H9 (cell line): Measurements from ENCODE around the gene RS1. TPM values are rescaled to one million over a fixed set of nuclear protein-coding genes. Genes with fewer than 3 reads are reported as not detected.
A peak's percentile ranks its signal among the peaks of the same experiment; 100 is the strongest.

Source experiments
- DNase-seq: peaks from one replicate; pipeline ENCODE4 v3.0.0-alpha.2; 2017
- H2AFZ ChIP-seq: one replicate; pipeline ENCODE4 v1.6.1; 2013; ENCODE audit warnings: mild to moderate bottlenecking, low read length, control low read depth, moderate library complexity
- H2AK5ac ChIP-seq: 2 replicates; pipeline ENCODE4 v1.6.1; 2013; ENCODE audit warnings: low read length, control low read depth, mixed read lengths; ENCODE audit not compliant: insufficient read length
- H2BK120ac ChIP-seq: one replicate; pipeline ENCODE4 v1.6.1; 2013; ENCODE audit warnings: low read depth, mild to moderate bottlenecking, low read length, control low read depth, inconsistent platforms; ENCODE audit not compliant: poor library complexity, severe bottlenecking
- H2BK12ac ChIP-seq: 2 replicates; pipeline ENCODE4 v1.6.1; 2013; ENCODE audit warnings: low read length, control low read depth, mixed read lengths, low read depth; ENCODE audit not compliant: insufficient read length
- H2BK15ac ChIP-seq: 2 replicates; pipeline ENCODE4 v1.6.1; 2013; ENCODE audit warnings: low read depth, low read length, control low read depth
- H2BK20ac ChIP-seq: one replicate; pipeline ENCODE4 v1.6.1; 2013; ENCODE audit warnings: low read depth, mild to moderate bottlenecking, low read length, control low read depth, inconsistent platforms; ENCODE audit not compliant: poor library complexity, severe bottlenecking
- H2BK5ac ChIP-seq: 2 replicates; pipeline ENCODE4 v1.6.1; 2013; ENCODE audit warnings: low read length, control low read depth, mixed read lengths; ENCODE audit not compliant: insufficient read length
- H3K14ac ChIP-seq: 2 replicates; pipeline ENCODE4 v1.6.1; 2013; ENCODE audit warnings: low read length, control low read depth; ENCODE audit not compliant: insufficient read depth
- H3K18ac ChIP-seq: 2 replicates; pipeline ENCODE4 v1.6.1; 2013; ENCODE audit warnings: low read depth, mild to moderate bottlenecking, mixed read lengths, low read length, control low read depth; ENCODE audit not compliant: insufficient read length
- H3K23ac ChIP-seq: 2 replicates; pipeline ENCODE4 v1.6.1; 2013; ENCODE audit warnings: low read length, control low read depth, mixed read lengths, low read depth; ENCODE audit not compliant: insufficient read length
- H3K23me2 ChIP-seq: 2 replicates; pipeline ENCODE4 v1.6.1; 2013; ENCODE audit warnings: low read depth, mild to moderate bottlenecking, mixed read lengths, low read length, control low read depth; ENCODE audit not compliant: insufficient read length, poor library complexity, severe bottlenecking
- H3K27ac ChIP-seq: 2 replicates; pipeline ENCODE4 v1.5.1; 2013; ENCODE audit warnings: low read length, control low read depth, mixed read lengths, low read depth; ENCODE audit not compliant: insufficient read length
- H3K27me3 ChIP-seq: 2 replicates; pipeline ENCODE4 v1.6.1; 2013; ENCODE audit warnings: low read length, control low read depth, inconsistent platforms; ENCODE audit not compliant: insufficient read depth
- H3K4ac ChIP-seq: 2 replicates; pipeline ENCODE4 v1.6.1; 2013; ENCODE audit warnings: low read depth, mild to moderate bottlenecking, control low read depth, inconsistent platforms, low read length, moderate library complexity
- H3K4me1 ChIP-seq: 2 replicates; pipeline ENCODE4 v1.6.1; 2013; ENCODE audit warnings: low read length, control low read depth, inconsistent platforms; ENCODE audit not compliant: insufficient read depth
- H3K4me2 ChIP-seq: 2 replicates; pipeline ENCODE4 v1.6.1; 2013; ENCODE audit warnings: low read length, control low read depth, mixed read lengths; ENCODE audit not compliant: insufficient read length, insufficient read depth
- H3K56ac ChIP-seq: 2 replicates; pipeline ENCODE4 v1.6.1; 2013; ENCODE audit warnings: low read depth, mild to moderate bottlenecking, mixed read lengths, low read length, control low read depth; ENCODE audit not compliant: insufficient read length
- H3K79me1 ChIP-seq: 2 replicates; pipeline ENCODE4 v1.6.1; 2013; ENCODE audit warnings: low read depth, mild to moderate bottlenecking, moderate library complexity, low read length, control low read depth, inconsistent platforms; ENCODE audit not compliant: insufficient read depth, poor library complexity, severe bottlenecking
- H3K79me2 ChIP-seq: 2 replicates; pipeline ENCODE4 v1.6.1; 2013; ENCODE audit warnings: low read length, control low read depth, inconsistent platforms; ENCODE audit not compliant: insufficient read depth
- H3K9ac ChIP-seq: 2 replicates; pipeline ENCODE4 v1.6.1; 2013; ENCODE audit warnings: low read length, control low read depth, mixed read lengths; ENCODE audit not compliant: insufficient read length; ENCODE audit errors: extremely low read depth
- H3K9me3 ChIP-seq: one replicate; pipeline ENCODE4 v1.6.1; 2013; ENCODE audit warnings: low read depth, low read length, inconsistent platforms; ENCODE audit not compliant: control insufficient read depth
- H3T11ph ChIP-seq: one replicate; pipeline ENCODE4 v1.6.1; 2013; ENCODE audit warnings: mild to moderate bottlenecking, low read length, control low read depth, inconsistent platforms
- H4K20me1 ChIP-seq: one replicate; pipeline ENCODE4 v1.6.1; 2013; ENCODE audit not compliant: control insufficient read depth, insufficient read length, insufficient read depth
- H4K5ac ChIP-seq: 2 replicates; pipeline ENCODE4 v1.6.1; 2013; ENCODE audit warnings: low read depth, mild to moderate bottlenecking, mixed read lengths, low read length, control low read depth; ENCODE audit not compliant: insufficient read length
- H4K8ac ChIP-seq: replicated peaks from 2 replicates; pipeline ENCODE4 v1.6.1; 2013; ENCODE audit warnings: low read length, control low read depth, mixed read lengths, low read depth; ENCODE audit not compliant: insufficient read length
- H4K91ac ChIP-seq: 2 replicates; pipeline ENCODE4 v1.6.1; 2013; ENCODE audit warnings: low read depth, mild to moderate bottlenecking, moderate library complexity, mixed read lengths, low read length, control low read depth; ENCODE audit not compliant: insufficient read length
- H3K27ac Mint-ChIP-seq, 3 experiments: 2 replicates in 2 of 3; 3 replicates in 1 of 3; pipeline ENCODE4 v1.8.0; 2020 to 2021; ENCODE audit warnings: mixed read lengths in 3 of 3, mild to moderate bottlenecking in 1 of 3, moderate library complexity in 1 of 3
- H3K27me3 Mint-ChIP-seq: 2 replicates; pipeline ENCODE4 v1.8.0; 2021; ENCODE audit warnings: low read depth, mild to moderate bottlenecking, moderate library complexity, mixed read lengths
- H3K36me3 Mint-ChIP-seq, 3 experiments: 2 replicates in 2 of 3; 3 replicates in 1 of 3; pipeline ENCODE4 v1.8.0; 2020 to 2021; ENCODE audit warnings: low read depth in 3 of 3, mixed read lengths in 3 of 3; ENCODE audit not compliant: insufficient read depth in 1 of 3
- H3K4me1 Mint-ChIP-seq, 2 experiments: 2 replicates each; pipeline ENCODE4 v1.8.0; 2020; ENCODE audit warnings: mixed read lengths in 2 of 2
- H3K4me3 Mint-ChIP-seq, 2 experiments: 2 replicates in 1 of 2; 3 replicates in 1 of 2; pipeline ENCODE4 v1.8.0; 2020 to 2021; ENCODE audit warnings: mild to moderate bottlenecking in 2 of 2, mixed read lengths in 2 of 2, moderate library complexity in 1 of 2
- H3K9me3 Mint-ChIP-seq, 2 experiments: 2 replicates in 1 of 2; 3 replicates in 1 of 2; pipeline ENCODE4 v1.8.0; 2020; ENCODE audit warnings: mild to moderate bottlenecking in 2 of 2, mixed read lengths in 2 of 2, moderate library complexity in 1 of 2
- WGBS: extraction: QIAGEN DNeasy Blood & Tissue Kit; methylation state at CpG from one replicate; pipeline ENCODE4 v1.1.7; 2013; ENCODE audit warnings: missing lambda C conversion rate, low lambda C conversion rate, mixed read lengths; ENCODE audit not compliant: insufficient read length; ENCODE audit errors: extremely low coverage; 5-methylcytosine and 5-hydroxymethylcytosine counted together
- total RNA-seq: library from RNA; stranded (reverse); gene quantifications from 2 replicates; pipeline ENCODE4 v1.2.1, GENCODE V29; 2021
- TF ChIP-seq, protein P1 (sequence below): fragments of 200-600 bp; sonication (generic); conservative IDR thresholded peaks from 3 replicates; pipeline ENCODE4 v1.8.0; 2021; ENCODE audit warnings: antibody characterized with exemption, mild to moderate bottlenecking

The RS1 gene
- total RNA-seq, 1 experiment from 2014 or later = not detected

DNA sequence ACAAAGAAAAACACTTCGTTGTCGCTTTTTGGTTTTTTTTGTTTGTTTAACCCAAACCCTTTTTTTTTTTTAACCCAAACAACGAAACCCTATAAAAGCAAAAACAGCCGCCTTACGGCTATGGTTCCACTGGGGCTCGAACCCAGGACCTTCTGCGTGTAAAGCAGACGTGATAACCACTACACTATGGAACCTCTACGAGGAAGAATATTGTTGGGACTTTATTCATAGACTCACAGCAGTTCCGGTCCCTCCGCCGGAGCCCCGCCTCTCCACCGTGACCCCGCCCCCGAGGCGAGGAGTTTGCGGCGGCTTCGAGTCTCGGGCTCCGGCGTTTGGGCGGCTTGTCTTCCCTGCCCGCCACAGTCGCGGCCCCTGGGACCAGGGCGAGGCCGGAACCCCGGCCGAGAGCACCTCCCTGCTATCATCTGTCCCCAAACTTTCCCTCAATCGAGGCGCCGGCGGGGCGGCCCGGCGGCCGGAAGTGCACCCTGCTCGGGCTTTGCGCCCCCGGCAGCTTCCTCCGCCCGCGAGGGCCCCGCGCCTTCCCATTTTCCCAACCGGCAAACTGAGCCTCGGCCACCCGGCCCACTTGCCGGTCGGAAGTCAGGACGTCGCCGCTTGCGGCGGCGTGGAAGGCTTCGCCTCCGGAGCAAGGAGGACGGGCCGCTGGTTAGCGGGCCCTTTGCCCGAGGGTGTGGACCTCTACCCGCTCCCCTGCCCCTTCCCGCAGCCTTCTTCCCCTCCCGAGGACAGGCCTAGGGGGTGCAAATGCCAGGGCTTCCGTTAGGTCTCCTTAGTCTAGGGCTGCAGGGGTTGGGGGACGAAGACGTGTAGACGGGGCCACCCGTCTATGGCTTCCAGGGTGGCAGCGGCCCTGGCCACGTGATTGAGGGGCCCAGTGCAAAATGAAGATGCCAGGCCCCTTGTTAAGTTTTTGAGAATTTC is 3.2 kb upstream of the RS1 start:
- peaks cover 0 to 8% (median 2%) of the 10 kb centered on the region in 3 experiments; a peak in 4 of 7 replicates for H3K36me3 Mint-ChIP-seq
- H3K56ac ChIP-seq = no peak overlapping the region
- H4K91ac ChIP-seq = no peak overlapping the region
- H3K4me1 Mint-ChIP-seq = peaks cover 0 to 6% of the 10 kb centered on the region in 2 experiments; a peak in 2 of 4 replicates
- no peak overlapping the region for H3K27ac Mint-ChIP-seq
- peaks cover 61 to 77% of the 10 kb centered on the region in 2 experiments for H3K9me3 Mint-ChIP-seq
- H3K27ac ChIP-seq = no peak overlapping the region
- no CpG with 5 or more reads among the region's 74 CpGs for WGBS
- H2AFZ ChIP-seq = no peak overlapping the region
- H3K4me1 ChIP-seq = no peaks in the 10 kb centered on the region; the same call in 1 of the 2 replicates
- H3K14ac ChIP-seq = peak overlapping the region; percentile 63; the same call in 1 of the 2 replicates
- H3K79me2 ChIP-seq = peaks cover 3% of the 10 kb centered on the region; the same call in 1 of the 2 replicates
- H2BK12ac ChIP-seq = no peak overlapping the region
- no peak overlapping the region for H4K5ac ChIP-seq
- H2BK15ac ChIP-seq = no peak overlapping the region
- H2BK20ac ChIP-seq = no peak overlapping the region
- H3T11ph ChIP-seq = no peak overlapping the region
- peaks cover 40% of the 10 kb centered on the region for H3K9me3 ChIP-seq
- H4K20me1 ChIP-seq = no peaks in the 10 kb centered on the region
- peak; percentile 63 for DNase-seq
- H3K9ac ChIP-seq = no peak overlapping the region
- peaks cover 3% of the 10 kb centered on the region for H3K23me2 ChIP-seq
- no peak overlapping the region for H2AK5ac ChIP-seq
- no peak overlapping the region for H2BK5ac ChIP-seq
- H3K4me3 Mint-ChIP-seq = peak overlapping the region; percentile 69 to 77
- H3K27me3 Mint-ChIP-seq = peaks cover 6% of the 10 kb centered on the region
- H3K23ac ChIP-seq = no peak overlapping the region
- TF ChIP-seq, protein P1, sequence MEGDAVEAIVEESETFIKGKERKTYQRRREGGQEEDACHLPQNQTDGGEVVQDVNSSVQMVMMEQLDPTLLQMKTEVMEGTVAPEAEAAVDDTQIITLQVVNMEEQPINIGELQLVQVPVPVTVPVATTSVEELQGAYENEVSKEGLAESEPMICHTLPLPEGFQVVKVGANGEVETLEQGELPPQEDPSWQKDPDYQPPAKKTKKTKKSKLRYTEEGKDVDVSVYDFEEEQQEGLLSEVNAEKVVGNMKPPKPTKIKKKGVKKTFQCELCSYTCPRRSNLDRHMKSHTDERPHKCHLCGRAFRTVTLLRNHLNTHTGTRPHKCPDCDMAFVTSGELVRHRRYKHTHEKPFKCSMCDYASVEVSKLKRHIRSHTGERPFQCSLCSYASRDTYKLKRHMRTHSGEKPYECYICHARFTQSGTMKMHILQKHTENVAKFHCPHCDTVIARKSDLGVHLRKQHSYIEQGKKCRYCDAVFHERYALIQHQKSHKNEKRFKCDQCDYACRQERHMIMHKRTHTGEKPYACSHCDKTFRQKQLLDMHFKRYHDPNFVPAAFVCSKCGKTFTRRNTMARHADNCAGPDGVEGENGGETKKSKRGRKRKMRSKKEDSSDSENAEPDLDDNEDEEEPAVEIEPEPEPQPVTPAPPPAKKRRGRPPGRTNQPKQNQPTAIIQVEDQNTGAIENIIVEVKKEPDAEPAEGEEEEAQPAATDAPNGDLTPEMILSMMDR = no peak
- peak overlapping the region; percentile 48 for H3K4me2 ChIP-seq
- H3K79me1 ChIP-seq = no peaks in the 10 kb centered on the region
- no peaks in the 10 kb centered on the region for H3K27me3 ChIP-seq
- H3K4ac ChIP-seq = no peak overlapping the region
- peak overlapping the region; percentile 77 for H2BK120ac ChIP-seq
- H4K8ac ChIP-seq = no peak overlapping the region
- no peak overlapping the region for H3K18ac ChIP-seq
